GM11168 (cell line): ENCODE results near the gene PRKAG2.

Experiments
- in situ Hi-C: fragments of 300-500 bp; cut with MboI; formaldehyde crosslinking; loops from one replicate; pipeline ENCODE4 v1.12.0; 2022; ENCODE audit warnings: low sequenced_read_pairs; ENCODE audit not compliant: unreplicated experiment

PRKAG2 gene

GRCh38 chr7:151901828-151902227 is 24.9 kb upstream of the PRKAG2 start:
- in situ Hi-C loops: no loop called here

- in situ Hi-C loops: no loop called here
These were observed 24.2 kb upstream of the PRKAG2 start for GRCh38 chr7:151900986-151901621.

- in situ Hi-C loops: no loop called here
These were observed 23.7 kb upstream of the PRKAG2 start for GRCh38 chr7:151900591-151900985.

- in situ Hi-C loops: no loop called here
These were observed 22.8 kb upstream of the PRKAG2 start for GRCh38 chr7:151899513-151900360.

- in situ Hi-C loops: no loop called here
These were observed 21.2 kb upstream of the PRKAG2 start for GRCh38 chr7:151897951-151898686.

- in situ Hi-C loops: no loop called here
These were observed 20.3 kb upstream of the PRKAG2 start for GRCh38 chr7:151897161-151897731.

- in situ Hi-C loops: no loop called here
These were observed 19.6 kb upstream of the PRKAG2 start for GRCh38 chr7:151896486-151896885.

GRCh38 chr7:151896086-151896485 is 19.2 kb upstream of the PRKAG2 start:
- in situ Hi-C loops: no loop called here

GRCh38 chr7:151895631-151896031 is 18.7 kb upstream of the PRKAG2 start:
- in situ Hi-C loops: no loop called here

GRCh38 chr7:151895008-151895630 is 18.2 kb upstream of the PRKAG2 start:
- in situ Hi-C loops: no loop called here

GRCh38 chr7:151894111-151895007 is 17.4 kb upstream of the PRKAG2 start:
- in situ Hi-C loops: no loop called here

GRCh38 chr7:151893405-151893923 is 16.5 kb upstream of the PRKAG2 start:
- in situ Hi-C loops: no loop called here

GRCh38 chr7:151891753-151892152 is 14.8 kb upstream of the PRKAG2 start:
- in situ Hi-C loops: no loop called here

- in situ Hi-C loops: no loop called here
These were observed 14.3 kb upstream of the PRKAG2 start for GRCh38 chr7:151891182-151891581.

- in situ Hi-C loops: no loop called here
These were observed 13.6 kb upstream of the PRKAG2 start for GRCh38 chr7:151890355-151891004.

- in situ Hi-C loops: no loop called here
These were observed 12.8 kb upstream of the PRKAG2 start for GRCh38 chr7:151889406-151890354.
